ENCODE results near the gene CCDC82. TPM values are rescaled to one million over a fixed set of nuclear protein-coding genes. Genes with fewer than 3 reads are reported as not detected.

Gene CCDC82
- total RNA-seq, 2 donors from 2014 or later: 28.5 to 41.1 TPM

- intact Hi-C loops (cut with DNase I): no loop called here
- no peak for DNase-seq (ENCODE audit: low spot score)
Measured at GRCh38 chr11:96314326-96315020, 75.2 kb downstream of the CCDC82 start.

GRCh38 chr11:96313163-96313562 is 76.5 kb downstream of the CCDC82 start:
- DNase-seq (ENCODE audit: low spot score): no peak
- intact Hi-C loops (cut with DNase I): no loop called here

- no peak for DNase-seq (ENCODE audit: low spot score)
- intact Hi-C loops (cut with DNase I): no loop called here
Measured at GRCh38 chr11:96311120-96311568, 78.6 kb downstream of the CCDC82 start.

GRCh38 chr11:96310236-96310635 is 79.5 kb downstream of the CCDC82 start:
- intact Hi-C loops (cut with DNase I): no loop called here
- DNase-seq (ENCODE audit: low spot score): no peak

GRCh38 chr11:96309643-96310017 is 80.1 kb downstream of the CCDC82 start:
- intact Hi-C loops (cut with DNase I): no loop called here
- DNase-seq (ENCODE audit: low spot score): no peak

GRCh38 chr11:96309016-96309642 is 80.6 kb downstream of the CCDC82 start:
- DNase-seq (ENCODE audit: low spot score): no peak
- intact Hi-C loops (cut with DNase I): no loop called here

- DNase-seq (ENCODE audit: low spot score): no peak
- intact Hi-C loops (cut with DNase I): no loop called here
Measured at GRCh38 chr11:96307776-96308140, 82.0 kb downstream of the CCDC82 start.

- DNase-seq (ENCODE audit: low spot score): peak; percentile 87
- intact Hi-C loops (cut with DNase I): no loop called here
Measured at GRCh38 chr11:96306933-96307775, 82.6 kb downstream of the CCDC82 start.

GRCh38 chr11:96306600-96306932 is 83.1 kb downstream of the CCDC82 start:
- intact Hi-C loops (cut with DNase I): no loop called here
- DNase-seq (ENCODE audit: low spot score): no peak

GRCh38 chr11:96306071-96306470 is 83.6 kb downstream of the CCDC82 start:
- intact Hi-C loops (cut with DNase I): no loop called here
- no peak for DNase-seq (ENCODE audit: low spot score)

GRCh38 chr11:96303980-96304379 is 85.7 kb downstream of the CCDC82 start:
- intact Hi-C loops (cut with DNase I): no loop called here
- no peak for DNase-seq (ENCODE audit: low spot score)

GRCh38 chr11:96303064-96303463 is 86.6 kb downstream of the CCDC82 start:
- no peak for DNase-seq (ENCODE audit: low spot score)
- intact Hi-C loops (cut with DNase I): no loop called here

Small RNAs within 50 kb of the gene (microRNA-seq; reads per million reads assigned to microRNA genes)
- gene MIR1260B (ENCODE audit: borderline microRNAs expressed in 2 of 2): 0 to 0.32 reads per million in 2 donors

Other genes with a start within 250 kb of the CCDC82 start
- gene MAML2, start 46.7 kb downstream of the CCDC82 start, total RNA-seq: 10 to 100 TPM; 13.1 to 16.2 TPM
- 10 to 100 TPM; 10.1 to 13.9 TPM for gene JRKL, start 101 bp upstream of the CCDC82 start, total RNA-seq

Data from posterior vena cava (tissue), 2 donors.